VCaP (cell line): ENCODE measurements around the gene CACFD1.

ENCODE experiments used
- H3K27ac ChIP-seq: fragments of 450-650 bp; 2 replicates; pipeline ENCODE4 v1.5.1; 2017
- TF ChIP-seq, protein P1 (sequence below): fragments of 450-650 bp; conservative IDR thresholded peaks from 2 replicates; pipeline ENCODE4 v1.5.1; 2017; ENCODE audit warnings: mild to moderate bottlenecking, moderate library complexity

Gene CACFD1

DNA sequence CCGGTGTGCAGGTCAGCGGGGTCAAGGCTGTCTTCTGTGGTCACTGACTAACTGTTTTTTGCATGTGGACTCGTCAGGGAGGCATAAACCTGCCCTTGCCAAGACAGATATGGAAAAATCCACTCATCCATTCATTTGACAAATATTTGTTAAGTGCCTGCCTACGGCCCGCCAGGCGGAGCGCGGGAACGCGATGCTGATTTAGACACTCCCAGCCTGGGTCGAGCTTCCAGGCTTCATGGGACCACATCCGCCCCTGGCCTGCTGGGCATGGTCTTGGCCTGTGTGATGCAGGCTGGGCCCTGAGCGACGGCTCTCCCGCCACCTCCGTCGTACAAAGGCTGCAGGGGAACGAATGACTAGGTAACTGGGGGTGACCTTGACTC is 46.9 kb downstream of the CACFD1 start:
- peak overlapping the region; percentile 52 for H3K27ac ChIP-seq
- TF ChIP-seq, protein P1, sequence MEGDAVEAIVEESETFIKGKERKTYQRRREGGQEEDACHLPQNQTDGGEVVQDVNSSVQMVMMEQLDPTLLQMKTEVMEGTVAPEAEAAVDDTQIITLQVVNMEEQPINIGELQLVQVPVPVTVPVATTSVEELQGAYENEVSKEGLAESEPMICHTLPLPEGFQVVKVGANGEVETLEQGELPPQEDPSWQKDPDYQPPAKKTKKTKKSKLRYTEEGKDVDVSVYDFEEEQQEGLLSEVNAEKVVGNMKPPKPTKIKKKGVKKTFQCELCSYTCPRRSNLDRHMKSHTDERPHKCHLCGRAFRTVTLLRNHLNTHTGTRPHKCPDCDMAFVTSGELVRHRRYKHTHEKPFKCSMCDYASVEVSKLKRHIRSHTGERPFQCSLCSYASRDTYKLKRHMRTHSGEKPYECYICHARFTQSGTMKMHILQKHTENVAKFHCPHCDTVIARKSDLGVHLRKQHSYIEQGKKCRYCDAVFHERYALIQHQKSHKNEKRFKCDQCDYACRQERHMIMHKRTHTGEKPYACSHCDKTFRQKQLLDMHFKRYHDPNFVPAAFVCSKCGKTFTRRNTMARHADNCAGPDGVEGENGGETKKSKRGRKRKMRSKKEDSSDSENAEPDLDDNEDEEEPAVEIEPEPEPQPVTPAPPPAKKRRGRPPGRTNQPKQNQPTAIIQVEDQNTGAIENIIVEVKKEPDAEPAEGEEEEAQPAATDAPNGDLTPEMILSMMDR: no peak

DNA sequence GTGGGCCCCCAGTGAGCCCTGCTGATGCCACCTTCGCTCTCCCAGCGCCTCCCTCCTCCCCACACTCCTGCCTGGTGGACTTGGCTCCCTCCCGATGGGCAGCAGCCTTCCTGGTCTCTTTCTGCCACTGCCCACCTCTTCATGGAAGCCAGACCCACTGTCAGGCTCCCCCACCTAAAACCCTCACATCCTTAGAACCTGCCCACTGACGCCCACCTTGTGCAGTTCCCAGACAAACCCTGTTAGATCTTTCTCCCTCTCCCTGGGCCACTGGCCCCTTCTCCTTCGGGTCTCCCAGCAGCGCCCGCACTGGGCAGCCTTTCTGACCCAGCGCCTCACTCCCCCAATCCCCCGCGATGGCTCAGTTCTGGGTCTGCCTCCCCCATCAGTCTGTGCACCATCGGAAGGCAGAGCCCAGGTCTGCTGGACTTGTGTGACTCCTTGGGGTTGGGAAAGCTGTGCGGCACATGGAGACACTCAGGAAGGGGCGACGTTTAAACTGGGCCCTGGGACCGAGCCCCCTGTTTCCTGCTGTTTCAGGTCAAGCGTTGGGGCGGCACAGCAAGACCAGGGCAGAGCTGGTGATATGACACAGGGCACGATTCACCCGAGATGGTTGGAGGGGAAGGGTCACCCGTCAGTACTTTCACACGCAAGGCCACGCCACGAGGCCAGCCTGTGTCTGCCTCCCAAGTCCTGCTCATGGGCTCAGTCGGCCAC is 47.6 kb downstream of the CACFD1 start:
- TF ChIP-seq, protein P1: no peak
- H3K27ac ChIP-seq: peak overlapping the region; percentile 52; the same call in 1 of the 2 replicates

DNA sequence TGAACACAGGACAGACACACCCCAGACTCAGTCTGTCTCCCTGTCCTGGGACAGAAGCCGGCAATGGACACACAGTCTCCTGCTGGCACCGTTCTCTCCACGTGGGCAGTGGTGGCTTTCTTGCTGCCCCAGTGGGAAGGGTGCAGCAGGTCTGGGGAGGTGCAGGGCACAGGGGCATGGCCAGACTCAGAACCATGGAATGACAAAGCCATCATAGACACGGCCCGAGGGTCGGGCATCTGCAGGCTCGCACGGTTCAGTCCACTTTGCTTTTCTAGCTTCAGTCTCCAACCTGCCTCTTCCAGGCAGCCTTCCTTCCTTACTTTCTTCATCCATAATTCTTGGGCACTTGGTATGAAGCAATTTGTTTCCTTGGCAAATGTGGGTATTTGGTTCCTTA is 48.3 kb downstream of the CACFD1 start:
- H3K27ac ChIP-seq: no peak overlapping the region
- TF ChIP-seq, protein P1: no peak

DNA sequence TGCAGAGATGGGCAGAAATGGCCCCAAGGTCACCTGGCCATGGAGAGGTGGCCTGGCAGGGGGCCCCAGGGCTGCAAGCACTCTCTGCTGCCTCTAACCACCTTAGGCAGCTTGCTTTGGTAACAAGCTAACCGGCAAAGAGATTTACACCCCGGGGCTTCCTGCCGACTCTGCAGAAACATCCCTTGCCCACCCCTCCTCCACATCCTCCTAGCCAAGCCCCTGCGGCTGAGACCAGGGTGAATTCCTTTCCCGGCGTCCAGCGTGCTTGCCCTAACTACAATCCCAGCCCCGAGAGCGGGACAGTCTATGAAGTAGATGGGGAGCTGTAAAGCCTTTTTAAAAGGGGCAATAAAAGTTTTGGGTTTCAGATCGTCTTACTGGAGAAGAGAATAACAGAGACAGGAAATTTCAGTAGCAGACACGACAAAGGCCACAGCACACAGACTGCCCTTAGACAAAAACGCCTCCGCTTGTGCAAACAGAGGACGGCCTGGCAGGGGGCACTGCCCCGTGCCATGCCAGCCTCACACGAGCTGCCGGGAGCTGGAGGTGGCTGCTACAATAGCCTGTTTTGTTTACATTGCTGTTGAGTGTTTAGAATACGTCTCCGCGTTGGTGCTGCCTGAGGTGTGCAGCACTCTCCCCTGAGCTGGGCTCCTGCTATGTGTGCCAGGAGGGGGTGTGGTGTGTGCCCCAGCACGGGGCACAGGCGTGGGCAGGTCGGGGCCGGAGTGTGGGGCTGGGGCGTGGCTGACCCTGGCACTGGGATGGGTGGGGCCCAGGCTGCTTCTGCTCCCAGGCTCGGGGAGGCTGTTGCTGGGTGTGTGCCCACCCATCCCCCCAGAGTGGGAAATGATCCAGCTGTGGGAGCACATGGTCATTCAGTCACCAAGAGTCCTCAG is 49.7 kb downstream of the CACFD1 start:
- TF ChIP-seq, protein P1: no peak
- H3K27ac ChIP-seq: peak overlapping the region; percentile 68

DNA sequence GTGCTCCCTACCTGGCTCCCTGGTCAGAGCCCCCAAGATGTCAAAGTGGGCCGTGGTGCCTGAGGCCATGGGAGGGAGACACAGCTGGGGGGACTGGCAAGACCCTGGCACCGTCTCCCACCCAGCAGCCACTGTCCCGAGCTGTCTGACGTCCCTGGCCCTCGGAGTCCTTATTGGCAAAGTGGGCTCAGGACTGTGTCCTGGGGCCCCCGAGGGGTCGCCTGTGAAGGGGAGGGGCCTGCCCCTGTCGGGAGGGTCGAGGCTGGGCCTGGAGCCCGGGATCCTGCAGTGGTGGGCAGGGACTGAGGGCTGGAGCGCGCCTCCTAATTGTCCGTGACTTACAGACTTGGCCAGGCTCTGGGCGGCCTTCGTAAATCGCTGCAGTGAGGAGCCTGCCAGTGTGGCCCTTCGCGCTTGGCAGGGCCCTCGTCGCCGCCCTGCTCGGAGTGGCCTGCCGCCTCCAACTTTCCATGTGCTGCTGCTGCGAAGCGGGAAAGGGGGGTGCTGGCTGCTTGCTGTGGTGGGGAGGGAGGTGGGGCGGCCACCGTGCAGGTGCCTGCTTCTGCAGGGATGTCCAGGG is 51.2 kb downstream of the CACFD1 start:
- no peak overlapping the region for H3K27ac ChIP-seq
- TF ChIP-seq, protein P1: no peak

DNA sequence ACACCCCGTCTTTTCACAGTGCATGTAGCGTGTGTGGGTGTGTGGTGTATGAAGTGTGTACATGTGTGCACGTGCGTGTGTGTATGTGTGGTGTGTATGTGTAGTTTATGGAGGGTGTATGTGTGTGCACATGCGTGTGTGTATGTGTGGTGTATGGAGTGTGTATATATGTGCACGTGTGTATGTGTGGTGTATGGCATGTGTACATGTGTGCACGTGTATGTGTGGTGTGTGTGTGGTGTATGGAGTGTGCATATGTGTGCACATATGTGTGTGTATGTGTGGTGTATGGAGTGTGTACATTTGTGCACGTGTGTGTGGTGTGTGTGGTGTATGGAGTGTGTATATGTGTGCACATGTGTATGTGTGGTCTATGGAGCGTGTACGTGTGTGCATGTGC is 51.8 kb downstream of the CACFD1 start:
- no peak overlapping the region for H3K27ac ChIP-seq
- TF ChIP-seq, protein P1: no peak
